Renal cortical epithelial cell (primary cell): ENCODE data around the gene KCNQ1. TPM values are rescaled to one million over a fixed set of nuclear protein-coding genes. Genes with fewer than 3 reads are reported as not detected.
A peak's percentile ranks its signal among the peaks of the same experiment; 100 is the strongest.

Experiments
- DNase-seq: peaks from one replicate; pipeline ENCODE4 v3.0.0-alpha.2; 2011; ENCODE audit warnings: low read depth
- total RNA-seq: library from RNA; depleted of rRNA; stranded (reverse); fragments of >200 nt; gene quantifications from 2 replicates; pipeline ENCODE4 v1.2.3, GENCODE V29; 2014

KCNQ1 gene
- total RNA-seq, 1 donor from 2014 or later = 1.1 TPM

- no peak for DNase-seq
Measured at GRCh38 chr11:2411446-2412305, 33.1 kb upstream of the KCNQ1 start.

- DNase-seq = no peak
Measured at GRCh38 chr11:2412323-2412722, 32.5 kb upstream of the KCNQ1 start.

- no peak for DNase-seq
Measured at GRCh38 chr11:2413742-2414579, 30.8 kb upstream of the KCNQ1 start.

GRCh38 chr11:2414616-2415015, 30.2 kb upstream of the KCNQ1 start:
- no peak for DNase-seq

GRCh38 chr11:2415171-2415570, 29.6 kb upstream of the KCNQ1 start:
- no peak for DNase-seq

- DNase-seq = no peak
Measured at GRCh38 chr11:2415601-2416380, 29.0 kb upstream of the KCNQ1 start.

- no peak for DNase-seq
Measured at GRCh38 chr11:2416765-2417164, 28.0 kb upstream of the KCNQ1 start.

GRCh38 chr11:2417856-2418692, 26.7 kb upstream of the KCNQ1 start:
- DNase-seq = no peak

GRCh38 chr11:2418693-2419360, 26.0 kb upstream of the KCNQ1 start:
- DNase-seq = no peak

- DNase-seq = peak; percentile 60
Measured at GRCh38 chr11:2419638-2420501, 24.9 kb upstream of the KCNQ1 start.

GRCh38 chr11:2420502-2421225, 24.1 kb upstream of the KCNQ1 start:
- DNase-seq = peak; percentile 18

GRCh38 chr11:2421226-2421994, 23.4 kb upstream of the KCNQ1 start:
- DNase-seq = no peak

- DNase-seq = no peak
Measured at GRCh38 chr11:2421996-2422395, 22.8 kb upstream of the KCNQ1 start.

GRCh38 chr11:2422461-2423156, 22.2 kb upstream of the KCNQ1 start:
- no peak for DNase-seq

GRCh38 chr11:2423157-2424025, 21.4 kb upstream of the KCNQ1 start:
- no peak for DNase-seq

- DNase-seq = no peak
Measured at GRCh38 chr11:2424811-2425495, 19.9 kb upstream of the KCNQ1 start.
